ENCODE data around the gene TBCEL.

DNA sequence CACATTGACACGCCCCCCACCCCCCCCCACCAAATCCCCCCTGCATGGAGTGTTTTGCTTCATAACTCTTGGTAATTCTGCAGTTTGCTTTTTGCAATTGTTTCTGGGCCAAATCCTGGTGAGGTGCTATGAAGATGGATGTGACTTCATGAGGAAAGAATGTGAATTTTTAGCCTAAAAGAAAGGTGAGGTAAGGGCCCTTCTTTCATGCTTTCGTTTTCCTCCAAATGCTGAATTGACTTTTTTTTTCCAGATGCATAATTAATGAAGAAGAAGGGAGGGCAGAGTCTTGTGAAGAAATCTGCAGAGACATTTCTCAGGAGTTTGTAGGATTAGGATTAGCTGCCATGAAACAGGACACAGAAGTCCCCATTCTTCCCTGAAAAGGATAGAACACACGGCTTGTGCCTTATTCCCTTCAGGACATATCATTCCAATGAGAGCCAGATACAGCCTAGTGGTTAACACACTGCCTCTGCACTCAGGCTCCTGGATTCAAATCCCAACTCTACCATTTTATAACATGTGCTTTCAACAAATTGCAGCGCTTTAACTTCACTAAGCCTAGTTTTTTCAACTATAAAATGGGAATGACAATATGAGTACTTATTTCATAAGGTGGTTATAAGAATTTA lies 19.6 kb upstream of the TBCEL start:
- TF ChIP-seq, protein P1, sequence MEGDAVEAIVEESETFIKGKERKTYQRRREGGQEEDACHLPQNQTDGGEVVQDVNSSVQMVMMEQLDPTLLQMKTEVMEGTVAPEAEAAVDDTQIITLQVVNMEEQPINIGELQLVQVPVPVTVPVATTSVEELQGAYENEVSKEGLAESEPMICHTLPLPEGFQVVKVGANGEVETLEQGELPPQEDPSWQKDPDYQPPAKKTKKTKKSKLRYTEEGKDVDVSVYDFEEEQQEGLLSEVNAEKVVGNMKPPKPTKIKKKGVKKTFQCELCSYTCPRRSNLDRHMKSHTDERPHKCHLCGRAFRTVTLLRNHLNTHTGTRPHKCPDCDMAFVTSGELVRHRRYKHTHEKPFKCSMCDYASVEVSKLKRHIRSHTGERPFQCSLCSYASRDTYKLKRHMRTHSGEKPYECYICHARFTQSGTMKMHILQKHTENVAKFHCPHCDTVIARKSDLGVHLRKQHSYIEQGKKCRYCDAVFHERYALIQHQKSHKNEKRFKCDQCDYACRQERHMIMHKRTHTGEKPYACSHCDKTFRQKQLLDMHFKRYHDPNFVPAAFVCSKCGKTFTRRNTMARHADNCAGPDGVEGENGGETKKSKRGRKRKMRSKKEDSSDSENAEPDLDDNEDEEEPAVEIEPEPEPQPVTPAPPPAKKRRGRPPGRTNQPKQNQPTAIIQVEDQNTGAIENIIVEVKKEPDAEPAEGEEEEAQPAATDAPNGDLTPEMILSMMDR (conservative IDR thresholded peaks at IDR 0.05): no peak
- TF ChIP-seq EZH2 (IDR thresholded peaks at IDR 0.05; ENCODE audit: low read depth): no peak

Data from PC-9 (cell line).